NCI-H1092 treated with DMSO at 0.1 percent for 48 hours (cell line): Measurements from ENCODE around the gene ATP6V1C2.
"Not testable (repeated sequence)": the region's sequence is repeated elsewhere in the genome, so short reads cannot be mapped to it uniquely, and the experiment has no call there.

Source experiments
- DNase-seq: peaks from one replicate; lab custom pipeline; 2025; lab: John Stamatoyannopoulos, UW

ATP6V1C2 gene

DNA sequence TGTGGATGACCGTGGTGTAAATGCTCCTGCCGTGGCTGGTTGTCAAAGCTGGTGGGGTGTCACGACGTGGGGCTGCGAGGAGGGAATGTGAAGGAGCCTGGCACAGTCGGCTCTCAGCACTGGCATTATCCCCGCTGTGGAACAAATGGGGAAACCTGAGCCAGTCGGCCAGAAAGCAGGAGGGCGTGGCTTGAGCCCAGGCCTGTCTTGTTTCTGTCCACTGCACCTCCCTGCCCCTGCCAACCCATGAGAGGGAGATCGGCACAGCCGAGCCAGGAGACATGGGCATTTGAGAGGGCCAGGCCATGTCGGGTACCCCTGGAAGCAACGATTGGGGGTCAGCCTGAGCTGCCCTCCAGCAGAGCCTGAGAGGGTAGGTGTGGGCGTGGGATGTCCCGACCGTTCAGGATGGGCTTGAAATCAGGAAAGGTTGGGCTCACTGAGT is 46.7 kb downstream of the ATP6V1C2 start:
- DNase-seq = no peak

- no peak for DNase-seq
Measured at GRCh38 chr2:10770956-10771750, 49.7 kb downstream of the ATP6V1C2 start.

DNA sequence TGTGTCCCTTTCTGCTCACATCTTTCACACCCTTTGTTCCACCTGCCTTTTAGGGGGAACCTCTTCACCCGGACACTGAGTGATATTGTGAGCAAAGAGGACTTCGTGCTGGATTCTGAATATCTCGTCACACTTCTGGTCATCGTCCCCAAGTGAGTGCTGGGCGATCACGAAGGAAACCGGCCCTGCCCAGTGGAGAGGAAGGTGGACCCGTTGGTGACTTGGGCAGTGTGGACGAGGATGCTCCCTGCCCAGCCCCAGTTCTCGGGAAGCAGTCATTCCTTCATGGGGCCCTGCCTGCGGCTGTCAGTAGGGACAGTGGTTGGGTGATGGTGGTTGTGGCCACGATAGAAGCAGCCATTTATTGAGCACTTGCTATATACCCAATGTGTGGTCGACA is 50.4 kb downstream of the ATP6V1C2 start:
- DNase-seq = no peak

DNA sequence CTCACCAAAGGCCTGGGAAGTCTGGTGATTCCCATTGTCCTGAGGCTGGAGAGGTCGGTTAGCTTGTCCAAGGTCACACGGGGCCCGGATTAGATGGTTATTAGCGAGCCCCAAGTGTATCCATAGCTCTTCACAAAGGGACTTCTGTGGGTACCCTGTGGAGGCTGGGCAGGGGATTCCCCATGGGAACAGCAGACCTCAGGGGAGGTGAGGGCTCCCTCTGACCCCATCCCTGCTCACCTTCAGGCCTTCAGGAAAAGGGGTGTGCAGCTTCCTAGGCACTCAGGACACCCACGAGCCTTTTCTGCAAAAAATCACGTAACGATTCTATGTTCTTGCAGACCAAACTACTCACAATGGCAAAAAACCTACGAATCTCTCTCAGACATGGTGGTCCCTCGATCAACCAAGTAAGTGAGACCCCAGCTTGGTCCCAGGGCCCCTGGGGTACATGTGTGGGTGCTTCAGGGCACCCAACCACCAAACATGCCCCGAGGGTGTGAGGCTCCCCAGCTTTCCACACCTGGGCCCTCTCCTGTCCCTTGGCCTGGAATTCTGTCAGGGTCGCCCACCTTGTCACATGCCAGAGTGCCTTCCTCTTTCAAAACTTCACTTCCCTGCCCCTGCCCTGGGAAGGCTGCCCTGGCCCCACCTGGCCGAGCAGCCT is 50.9 kb downstream of the ATP6V1C2 start:
- no peak for DNase-seq

DNA sequence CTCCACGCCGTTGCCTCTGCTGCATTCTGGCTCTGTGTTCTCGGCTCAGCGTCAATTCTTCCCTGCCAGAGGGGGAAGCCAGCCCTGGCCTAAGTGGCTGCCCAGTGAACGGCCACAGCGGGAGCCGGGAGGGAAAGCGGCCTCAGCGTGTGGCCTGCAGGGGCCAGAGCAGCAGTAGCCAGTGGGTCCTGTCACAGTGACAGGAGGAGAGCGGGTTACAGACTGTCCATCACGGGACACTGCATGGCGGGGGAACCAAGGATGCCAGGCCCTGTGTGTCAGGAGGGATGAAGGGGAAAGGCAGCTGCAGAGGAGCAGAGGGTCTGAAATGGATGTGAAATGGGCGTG is 51.4 kb downstream of the ATP6V1C2 start:
- DNase-seq = no peak

DNA sequence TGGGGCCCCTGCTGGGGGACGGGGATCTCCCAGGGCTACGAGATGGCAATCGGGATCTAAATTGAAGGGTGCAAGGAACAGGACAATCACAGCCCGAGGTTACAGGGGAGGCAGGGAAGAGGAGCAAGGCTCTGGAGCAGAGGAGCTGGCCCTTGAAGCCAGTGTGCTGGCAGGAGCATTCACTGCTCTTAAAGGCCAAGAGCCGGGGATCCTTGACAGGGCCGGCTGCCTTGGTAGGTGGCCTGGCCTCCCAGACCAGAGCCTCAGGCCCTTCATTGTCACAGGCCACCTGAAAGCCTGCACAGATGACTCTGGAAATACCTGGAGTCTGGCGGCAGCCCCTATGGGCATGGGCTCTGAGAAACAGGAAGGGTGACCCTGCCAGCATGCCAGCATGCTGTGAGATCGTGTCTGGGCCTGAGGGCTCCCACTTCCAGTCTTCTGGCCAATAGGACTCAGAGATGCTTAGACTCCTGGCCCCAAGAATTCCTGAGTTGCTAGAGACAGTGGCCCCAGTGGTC is 52.5 kb downstream of the ATP6V1C2 start:
- no peak for DNase-seq

DNA sequence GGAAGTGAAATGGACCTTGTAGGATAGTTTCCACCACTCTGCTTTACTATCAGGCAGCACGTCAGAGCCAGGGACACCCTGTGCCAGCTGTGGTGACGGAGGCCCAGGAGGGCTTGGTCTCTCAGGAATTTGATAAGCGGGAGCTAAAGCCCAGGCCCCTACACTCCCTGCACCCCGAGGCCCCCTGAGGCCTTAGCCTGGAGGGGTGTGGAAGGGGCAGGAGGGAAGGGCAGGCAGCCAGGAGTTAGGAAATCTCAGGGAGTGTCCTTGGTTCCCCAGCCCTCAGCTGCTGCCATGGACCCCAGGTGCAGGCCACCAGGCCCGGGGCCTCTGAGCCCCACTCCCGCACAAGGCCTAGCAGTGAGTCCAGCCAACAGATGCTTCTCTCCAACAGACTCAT is 53.0 kb downstream of the ATP6V1C2 start:
- no peak for DNase-seq

- DNase-seq = no peak
Measured at GRCh38 chr2:10775021-10775780, 53.8 kb downstream of the ATP6V1C2 start.

DNA sequence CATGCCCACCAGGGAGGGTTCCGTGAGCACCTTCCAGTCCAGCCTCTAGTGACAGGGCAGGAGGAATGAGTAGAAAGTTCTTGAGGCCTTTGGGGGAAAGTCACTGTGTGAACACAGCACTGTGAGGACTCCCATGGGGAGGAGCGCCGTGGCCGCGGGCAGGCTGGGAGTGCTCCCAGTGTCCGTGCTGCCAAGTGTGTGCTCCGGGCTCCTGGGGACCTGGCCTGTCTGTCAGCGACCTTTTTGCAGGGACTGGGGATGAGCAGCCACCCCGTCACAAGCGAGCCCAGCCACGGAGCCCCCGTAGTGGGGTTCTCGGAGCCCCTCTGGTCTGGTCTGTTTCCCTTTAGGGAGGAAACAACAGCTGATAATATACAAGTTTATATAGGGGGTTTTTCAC is 54.4 kb downstream of the ATP6V1C2 start:
- DNase-seq = no peak

DNA sequence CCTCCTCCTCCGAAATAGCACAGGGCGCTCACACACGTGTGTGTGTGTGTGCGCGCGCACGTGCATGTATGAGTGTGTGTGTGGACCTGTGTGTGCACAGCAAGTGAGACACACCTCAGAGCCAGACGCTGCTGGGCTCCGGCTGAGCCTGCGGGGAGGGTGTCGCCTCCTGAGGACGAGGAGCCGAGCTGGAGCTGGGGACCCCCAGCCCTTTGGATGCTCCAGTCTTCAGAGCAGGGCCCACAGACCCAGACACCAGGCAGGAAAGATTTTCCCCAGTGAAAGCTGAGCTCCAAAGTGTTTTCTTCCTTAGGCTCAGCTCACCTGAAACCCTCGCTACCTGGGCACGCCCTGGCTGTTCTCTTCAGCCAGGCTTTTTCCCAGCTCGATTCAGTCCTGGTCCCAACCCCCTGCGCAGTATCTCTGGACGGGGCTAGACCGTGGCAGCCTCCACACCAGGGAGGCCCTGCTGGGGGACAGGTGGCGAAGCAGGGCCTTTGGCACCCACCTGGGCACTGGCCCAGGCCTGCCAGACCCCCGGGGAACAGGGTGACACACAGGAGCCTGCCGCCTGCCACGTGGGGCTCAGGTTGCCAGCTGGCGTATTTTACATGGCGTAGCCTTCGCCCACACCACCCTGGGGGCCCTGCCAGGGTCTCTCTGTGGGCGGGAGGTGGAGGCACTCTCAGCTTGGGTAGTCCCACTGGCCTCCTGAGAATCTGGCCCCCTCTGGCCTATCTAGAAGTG is 55.0 kb downstream of the ATP6V1C2 start:
- DNase-seq = no peak

GRCh38 chr2:10777111-10777841 is 55.8 kb downstream of the ATP6V1C2 start:
- no peak for DNase-seq

GRCh38 chr2:10777842-10778723 is 56.7 kb downstream of the ATP6V1C2 start:
- no peak for DNase-seq

DNA sequence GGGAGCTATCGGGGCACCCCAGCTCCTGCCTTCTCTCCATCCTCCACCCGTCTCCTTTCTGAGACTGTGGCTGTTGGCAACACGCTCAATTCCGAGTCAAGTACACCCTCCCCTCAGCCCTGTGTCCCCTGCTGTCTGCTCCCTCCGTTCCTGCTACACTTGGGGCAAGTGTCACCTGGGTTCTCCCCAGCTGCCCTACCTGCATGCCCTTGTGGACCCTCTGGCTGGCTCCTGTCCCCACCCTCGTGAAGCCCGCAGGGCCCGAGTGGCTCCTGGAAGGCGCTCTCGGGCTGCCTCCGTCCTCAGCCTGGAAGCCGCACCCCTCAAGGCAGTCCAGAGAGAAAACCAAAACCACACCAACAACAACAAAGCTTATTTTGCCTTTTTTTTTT is 57.3 kb downstream of the ATP6V1C2 start:
- DNase-seq = no peak

- no peak for DNase-seq
Measured at GRCh38 chr2:10779776-10780490, 58.5 kb downstream of the ATP6V1C2 start.

GRCh38 chr2:10780491-10780820 is 59.0 kb downstream of the ATP6V1C2 start:
- DNase-seq = no peak

- DNase-seq = not testable (repeated sequence)
Measured at GRCh38 chr2:10780821-10781220, 59.4 kb downstream of the ATP6V1C2 start.

DNA sequence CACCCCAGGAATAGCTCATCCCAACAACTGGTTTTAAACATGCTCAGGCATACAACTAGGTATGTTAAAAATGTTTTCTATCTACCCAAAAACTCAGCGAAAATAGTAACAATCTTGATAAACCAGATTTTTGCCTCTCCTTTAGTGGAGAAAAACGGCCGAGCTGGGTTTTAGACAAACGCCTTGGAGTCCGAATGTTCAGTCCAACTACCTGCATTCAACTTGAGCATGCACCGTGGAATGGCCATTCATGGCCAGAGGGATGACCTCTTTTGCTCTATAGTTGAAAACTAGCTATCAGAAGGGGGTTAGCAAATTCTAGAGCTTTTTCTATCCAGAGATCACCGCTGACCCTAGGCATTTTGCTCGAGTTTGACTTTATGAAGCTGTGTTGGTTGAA is 60.3 kb downstream of the ATP6V1C2 start:
- DNase-seq = no peak

- no peak for DNase-seq
Measured at GRCh38 chr2:10783421-10783820, 62.0 kb downstream of the ATP6V1C2 start.

GRCh38 chr2:10784719-10785118 is 63.3 kb downstream of the ATP6V1C2 start:
- DNase-seq = no peak

GRCh38 chr2:10785260-10785659 is 63.8 kb downstream of the ATP6V1C2 start:
- DNase-seq = no peak
